Measurements from ENCODE around the gene PLEKHA7.
"Not testable (repeated sequence)": the region's sequence is repeated elsewhere in the genome, so short reads cannot be mapped to it uniquely, and the experiment has no call there.

PLEKHA7 gene

GRCh38 chr11:17014321-17014832, at the start of gene PLEKHA7:
Gene PLEKHA7 (minus strand): TSS chr11:17014414. CDS start chr11:17014401, 13 bp downstream.
- in situ Hi-C loops (cut with HindIII; ENCODE audit: low sequenced_read_pairs) = no loop called here

- in situ Hi-C loops (cut with HindIII; ENCODE audit: low sequenced_read_pairs) = loop anchor here (5.0 kb wide), 1 partner anchor 116 kb away; no protein-coding TSS in a partner anchor
Measured at GRCh38 chr11:17063171-17064002, 49.2 kb upstream of the PLEKHA7 start.

GRCh38 chr11:17051146-17051545, 36.9 kb upstream of the PLEKHA7 start:
- in situ Hi-C loops (cut with HindIII; ENCODE audit: low sequenced_read_pairs) = not testable (repeated sequence)

GRCh38 chr11:17048491-17048890, 34.3 kb upstream of the PLEKHA7 start:
- in situ Hi-C loops (cut with HindIII; ENCODE audit: low sequenced_read_pairs) = not testable (repeated sequence)

- in situ Hi-C loops (cut with HindIII; ENCODE audit: low sequenced_read_pairs) = no loop called here
Measured at GRCh38 chr11:17046690-17047089, 32.5 kb upstream of the PLEKHA7 start.

- in situ Hi-C loops (cut with HindIII; ENCODE audit: low sequenced_read_pairs) = no loop called here
Measured at GRCh38 chr11:17036666-17037658, 22.7 kb upstream of the PLEKHA7 start.

- in situ Hi-C loops (cut with HindIII; ENCODE audit: low sequenced_read_pairs) = not testable (repeated sequence)
Measured at GRCh38 chr11:17034027-17034426, 19.8 kb upstream of the PLEKHA7 start.

GRCh38 chr11:17026487-17027082, 12.4 kb upstream of the PLEKHA7 start:
- in situ Hi-C loops (cut with HindIII; ENCODE audit: low sequenced_read_pairs) = no loop called here

- in situ Hi-C loops (cut with HindIII; ENCODE audit: low sequenced_read_pairs) = no loop called here
Measured at GRCh38 chr11:17024924-17025323, 10.7 kb upstream of the PLEKHA7 start.

- in situ Hi-C loops (cut with HindIII; ENCODE audit: low sequenced_read_pairs) = no loop called here
Measured at GRCh38 chr11:17021511-17021910, 7.3 kb upstream of the PLEKHA7 start.

GRCh38 chr11:17020831-17021230, 6.6 kb upstream of the PLEKHA7 start:
- in situ Hi-C loops (cut with HindIII; ENCODE audit: low sequenced_read_pairs) = no loop called here

- in situ Hi-C loops (cut with HindIII; ENCODE audit: low sequenced_read_pairs) = no loop called here
Measured at GRCh38 chr11:17019232-17019631, 5.0 kb upstream of the PLEKHA7 start.

GRCh38 chr11:17015627-17016126, 1.5 kb upstream of the PLEKHA7 start:
- in situ Hi-C loops (cut with HindIII; ENCODE audit: low sequenced_read_pairs) = no loop called here

- in situ Hi-C loops (cut with HindIII; ENCODE audit: low sequenced_read_pairs) = no loop called here
Measured at GRCh38 chr11:17014833-17015626, 816 bp upstream of the PLEKHA7 start.

- in situ Hi-C loops (cut with HindIII; ENCODE audit: low sequenced_read_pairs) = no loop called here
Measured at GRCh38 chr11:17013548-17014320, 480 bp downstream of the PLEKHA7 start.

- in situ Hi-C loops (cut with HindIII; ENCODE audit: low sequenced_read_pairs) = no loop called here
Measured at GRCh38 chr11:17012712-17013547, 1.3 kb downstream of the PLEKHA7 start.

GRCh38 chr11:17012179-17012578, 2.0 kb downstream of the PLEKHA7 start:
- in situ Hi-C loops (cut with HindIII; ENCODE audit: low sequenced_read_pairs) = no loop called here

GRCh38 chr11:17010851-17011420, 3.3 kb downstream of the PLEKHA7 start:
- in situ Hi-C loops (cut with HindIII; ENCODE audit: low sequenced_read_pairs) = no loop called here
